Activated CD4-positive, CD25-positive, alpha-beta regulatory T cell treated with anti-CD3 and anti-CD28 coated beads, Interleukin-2, amount 50 U/mL, for 24 hours (primary cell): ENCODE data around the gene ADIG.

Experiments
- ATAC-seq, 2 donors: fragments of 150-1000 bp; cut with Tn5 transposase; one replicate each; pipeline ENCODE4 v1.10.0; 2021; ENCODE audit warnings: mild to moderate bottlenecking in 1 of 2, moderate library complexity in 1 of 2

Gene ADIG

DNA sequence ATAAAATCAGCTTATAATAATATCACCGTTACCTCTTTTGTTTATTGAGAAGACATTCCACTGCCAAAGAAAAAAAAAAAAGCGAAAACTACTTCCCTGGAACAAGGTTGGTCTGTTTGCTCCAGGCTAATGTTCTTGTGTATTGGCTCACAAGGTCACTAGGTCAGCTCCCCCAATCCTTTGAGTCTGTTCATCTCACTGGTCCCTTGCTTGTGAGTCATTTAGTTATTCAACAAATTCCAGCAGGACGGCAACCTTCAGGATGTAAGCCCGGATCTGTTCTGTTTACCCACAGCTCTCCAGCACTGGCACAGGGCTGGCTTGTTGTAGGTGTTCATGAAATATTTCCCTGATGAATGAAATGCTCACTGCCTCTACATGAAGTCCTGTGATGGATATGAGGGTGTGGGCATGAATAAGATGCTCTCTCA, 23.9 kb downstream of the ADIG start:
- ATAC-seq: no peak

DNA sequence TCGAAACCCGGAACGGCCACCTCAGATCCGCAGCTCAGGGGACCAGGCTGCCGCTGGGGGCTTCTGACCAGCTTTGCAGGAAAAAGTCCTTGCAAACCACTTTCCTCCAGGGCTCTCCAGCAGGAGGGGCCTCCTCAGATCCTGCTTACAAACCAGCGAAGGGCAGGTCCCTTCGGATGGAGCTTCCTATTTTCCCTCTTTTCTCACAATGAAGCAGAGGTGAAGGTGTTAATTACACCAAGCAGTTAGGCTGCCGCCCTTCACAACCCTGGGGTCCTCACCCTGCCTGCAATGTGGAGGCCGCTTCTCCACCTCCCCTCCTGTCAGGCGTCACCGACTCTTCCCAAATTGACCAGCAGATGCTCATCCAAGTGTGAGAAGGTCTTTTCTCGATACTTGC, 26.4 kb downstream of the ADIG start:
- ATAC-seq: no peak

DNA sequence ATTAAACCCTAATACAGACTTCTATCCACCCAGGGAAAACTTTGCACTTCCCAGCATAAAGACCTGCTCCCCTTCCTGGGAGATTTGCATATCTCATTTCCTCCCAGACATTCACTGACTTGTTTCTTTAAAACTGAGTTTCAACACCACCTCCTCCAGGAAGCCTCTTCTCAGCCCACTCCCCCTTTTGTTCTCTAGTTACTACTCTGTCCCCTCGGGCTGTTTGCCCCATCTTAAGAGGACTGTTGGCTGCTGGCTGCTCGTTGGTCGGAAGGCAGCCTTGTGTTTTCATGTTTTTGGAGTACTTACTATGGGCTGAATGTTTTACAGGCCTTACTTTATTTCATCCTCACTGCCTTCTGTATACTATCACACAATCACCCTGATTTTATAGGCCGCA, 27.2 kb downstream of the ADIG start:
- ATAC-seq: no peak

DNA sequence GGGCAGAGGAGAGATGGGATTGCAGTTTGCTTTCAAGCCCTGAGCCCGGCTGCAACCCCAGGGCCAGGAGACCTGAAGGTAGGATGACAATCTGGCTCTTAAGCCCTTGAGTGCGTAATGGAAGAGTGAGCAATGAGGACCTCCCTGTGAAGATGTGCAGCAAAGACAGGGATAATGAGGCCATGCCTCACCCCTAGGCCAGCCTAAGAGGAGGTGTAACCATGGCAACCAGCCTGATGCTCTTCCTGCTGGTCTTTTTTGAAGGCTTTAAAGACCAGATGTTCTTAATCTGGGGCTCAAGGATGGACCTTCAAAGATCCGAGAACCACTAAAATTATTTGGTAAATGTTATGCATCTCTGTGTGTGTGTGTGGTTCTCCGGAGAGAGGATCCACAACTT, 28.8 kb downstream of the ADIG start:
- ATAC-seq: no peak

DNA sequence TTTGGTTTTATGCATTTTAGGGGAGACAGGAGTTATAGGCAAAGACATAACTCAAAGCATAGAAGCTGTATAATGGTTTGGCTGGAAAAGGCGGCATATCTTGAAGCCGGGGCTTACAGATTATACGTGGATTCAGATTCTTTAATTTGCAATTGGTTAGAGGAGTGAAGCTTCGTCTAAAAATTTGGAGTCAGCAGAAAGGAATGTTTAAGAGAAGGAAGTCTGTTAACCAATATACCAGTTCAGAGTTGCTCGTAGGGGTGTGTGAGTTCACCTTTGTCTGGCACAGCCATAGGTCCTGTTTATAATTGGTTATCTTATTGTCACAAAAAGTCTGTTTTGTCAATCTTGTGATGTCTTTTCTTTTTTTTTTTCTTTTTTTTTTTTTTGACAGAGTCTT, 29.5 kb downstream of the ADIG start:
- no peak for ATAC-seq

DNA sequence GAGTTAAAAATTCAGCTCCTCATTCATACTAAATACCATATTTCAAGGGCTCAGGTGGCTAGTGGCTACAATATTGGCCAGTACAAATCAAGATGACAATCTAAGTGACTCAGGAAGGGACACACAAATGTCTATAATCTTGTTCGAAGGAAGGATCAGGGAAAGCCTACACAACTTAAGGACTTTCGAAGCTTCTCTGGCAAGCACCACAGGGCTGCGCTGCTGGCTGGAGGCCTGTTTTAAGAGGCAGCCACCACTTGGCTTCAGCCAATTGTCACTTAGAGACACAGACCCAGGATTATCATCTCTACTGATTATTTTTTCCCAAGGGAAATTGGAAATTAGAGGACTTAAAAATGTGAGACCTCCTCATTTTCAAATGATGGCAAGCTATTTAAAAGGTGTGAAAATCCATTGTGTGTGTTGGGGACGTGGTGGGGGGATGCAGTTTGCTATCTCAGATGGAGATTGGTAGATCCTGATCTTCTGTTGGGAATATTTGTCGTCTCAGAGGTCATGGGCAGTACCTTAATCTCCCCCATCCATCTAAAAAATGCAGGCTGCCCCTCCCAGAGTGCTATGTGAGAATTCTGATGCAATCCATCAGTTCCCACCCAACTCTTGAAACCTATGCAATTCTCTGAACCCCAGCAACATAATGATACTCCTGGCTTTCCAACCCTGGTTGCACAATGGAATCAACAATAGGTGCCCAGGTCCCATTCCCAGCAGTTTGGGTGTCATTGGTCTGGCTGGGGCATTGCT, 31.9 kb downstream of the ADIG start:
- ATAC-seq: no peak

DNA sequence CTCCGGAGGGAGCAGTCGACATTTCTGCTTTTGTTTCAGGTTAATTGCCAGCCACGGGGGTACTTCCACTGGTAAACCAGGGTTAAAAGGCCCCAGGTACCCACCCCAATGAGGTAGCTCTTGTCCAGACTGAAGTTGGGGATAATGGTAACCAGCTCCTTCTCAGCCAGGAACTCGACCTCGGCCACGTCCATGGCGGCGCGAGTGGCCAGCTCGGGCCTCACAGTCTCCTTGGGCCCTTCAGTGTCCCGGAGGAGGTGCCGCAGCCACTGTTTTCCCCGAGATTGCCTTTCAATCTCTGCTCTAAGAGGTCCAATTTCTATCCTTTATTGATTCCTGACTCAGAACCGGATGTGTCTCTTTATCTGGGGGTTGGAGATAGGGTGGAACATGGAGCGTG, 34.3 kb downstream of the ADIG start:
- ATAC-seq: no peak

DNA sequence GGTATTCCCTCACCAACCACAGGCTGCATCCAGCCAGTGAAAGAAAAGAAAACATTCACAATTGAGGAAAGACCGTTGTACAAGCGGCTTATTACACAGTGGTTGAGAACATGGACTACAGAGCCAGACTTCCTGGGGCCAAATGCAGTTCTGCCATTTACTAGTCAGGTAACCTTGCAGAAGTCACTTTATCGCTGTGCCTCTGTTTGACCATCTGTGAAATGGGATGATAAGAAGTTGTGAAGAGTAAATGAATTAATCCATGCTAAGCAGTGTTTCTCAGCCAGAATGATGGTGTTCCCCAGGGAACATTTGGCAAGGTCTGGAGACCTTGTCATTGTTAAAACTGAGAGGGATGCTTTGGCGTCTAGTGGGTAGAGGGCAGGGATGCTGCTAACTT, 35.5 kb downstream of the ADIG start:
- ATAC-seq: no peak

DNA sequence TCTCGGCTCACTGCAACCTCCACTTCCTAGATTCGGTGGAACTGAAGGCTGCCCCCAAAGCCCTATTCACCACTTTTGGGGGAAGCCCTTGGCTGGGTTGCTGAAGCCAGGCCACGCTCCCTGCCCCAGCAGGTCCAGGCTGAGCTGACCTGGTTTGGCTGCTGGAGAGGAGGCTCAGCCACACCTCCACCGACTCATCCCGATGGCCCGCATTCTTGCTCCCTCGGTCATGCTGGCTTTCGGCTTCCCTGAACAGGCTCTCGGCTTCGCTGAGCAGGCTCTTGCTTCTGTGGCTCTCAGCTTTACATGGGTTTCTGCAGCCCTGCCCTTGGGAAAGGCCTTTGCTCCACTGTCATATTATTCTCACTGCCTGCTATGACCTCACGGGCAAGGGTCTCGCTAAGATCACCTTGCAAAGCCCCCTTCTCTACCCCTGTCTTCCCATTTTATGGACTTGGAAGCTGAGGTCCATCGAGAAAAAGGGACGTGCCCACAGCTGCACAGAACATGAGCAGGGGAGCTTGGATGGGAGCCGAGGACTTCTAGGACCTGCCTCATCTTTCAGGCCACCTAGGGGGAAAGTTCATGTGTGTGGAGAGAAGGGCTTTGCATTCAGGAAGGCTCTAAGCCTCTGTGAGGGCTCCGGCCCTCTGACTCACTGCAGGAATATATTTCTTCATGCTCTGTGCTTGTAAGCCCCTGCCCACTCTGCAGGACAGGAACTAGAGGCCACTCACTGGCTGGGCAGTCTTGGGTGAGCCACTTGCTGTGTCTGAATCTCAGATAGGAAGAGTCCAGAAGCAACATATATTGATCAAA, 36.2 kb downstream of the ADIG start:
- no peak for ATAC-seq

DNA sequence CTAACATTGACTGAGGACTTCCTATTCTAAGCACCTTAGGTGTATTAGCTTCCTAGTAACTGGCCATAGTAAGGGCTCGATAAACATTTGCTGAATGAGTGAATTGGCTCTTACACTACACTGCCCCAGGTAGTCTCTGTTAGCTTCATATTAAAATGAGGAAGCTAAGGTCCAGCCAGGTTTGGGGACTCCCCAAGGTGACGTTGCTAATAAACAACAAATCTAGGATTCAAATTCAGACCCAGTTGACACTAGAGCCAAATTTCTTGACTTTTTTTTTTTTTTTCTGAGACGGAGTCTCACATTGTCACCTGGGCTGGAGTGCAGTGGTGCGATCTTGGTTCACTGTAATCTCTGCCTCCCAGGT, 36.8 kb downstream of the ADIG start:
- no peak for ATAC-seq

DNA sequence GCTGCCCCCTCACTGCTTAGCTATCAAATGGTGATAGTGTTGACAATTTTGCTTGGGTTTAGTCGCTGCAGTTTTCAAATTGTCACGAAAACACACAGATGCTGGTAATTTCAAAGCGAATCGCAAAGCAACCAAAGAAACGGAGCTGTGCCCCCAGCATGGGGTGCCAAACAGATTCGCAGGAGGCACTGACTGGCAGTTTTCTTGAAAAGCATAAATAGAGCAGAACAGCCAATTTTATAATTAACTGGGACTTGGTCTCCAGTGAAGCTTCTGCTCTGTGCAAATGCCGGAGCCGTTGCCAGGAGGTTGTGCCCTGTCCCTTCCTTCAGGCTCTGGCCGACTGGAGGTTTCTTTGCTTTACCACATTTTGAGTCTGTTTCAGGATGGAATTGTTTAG, 39.4 kb downstream of the ADIG start:
- no peak for ATAC-seq

DNA sequence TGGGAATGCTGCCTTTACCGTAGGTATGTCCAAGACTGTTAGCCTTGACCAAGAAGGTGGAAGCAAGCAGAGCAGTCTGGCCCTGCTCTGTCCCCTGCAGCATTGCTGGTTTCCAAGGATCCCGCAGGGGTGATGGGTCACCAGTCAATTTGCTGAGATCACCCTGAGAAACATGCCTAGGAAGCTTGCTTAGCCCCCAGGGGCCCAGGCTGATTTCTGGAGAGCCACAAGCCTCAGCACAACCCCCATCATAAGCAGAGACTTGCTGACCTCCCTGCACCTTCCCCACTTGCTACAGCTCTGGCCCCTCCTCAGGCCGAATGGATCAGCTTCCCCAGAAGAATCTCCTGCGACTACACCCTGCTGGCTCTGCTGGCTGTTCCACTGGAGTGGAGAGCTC, 42.1 kb downstream of the ADIG start:
- ATAC-seq: no peak

DNA sequence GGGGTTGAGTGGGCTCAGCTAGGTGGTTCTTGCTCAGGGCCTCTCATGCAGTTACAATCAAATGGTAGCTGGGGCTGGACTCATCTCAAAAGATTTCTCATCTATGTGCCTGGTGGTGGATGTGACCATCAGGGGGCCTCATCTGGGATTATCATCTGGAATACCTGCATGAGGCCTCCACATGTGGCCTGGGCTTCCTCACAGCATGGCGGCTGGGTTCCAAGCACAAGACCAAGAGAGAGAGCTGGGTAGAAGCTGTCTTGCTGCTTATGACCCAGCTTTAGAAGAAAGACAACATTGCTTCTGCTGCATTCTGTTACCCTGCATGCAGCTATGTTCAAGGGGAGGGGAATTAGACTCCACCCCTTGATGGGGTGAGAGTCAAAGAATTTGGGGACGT, 43.1 kb downstream of the ADIG start:
- ATAC-seq: no peak

DNA sequence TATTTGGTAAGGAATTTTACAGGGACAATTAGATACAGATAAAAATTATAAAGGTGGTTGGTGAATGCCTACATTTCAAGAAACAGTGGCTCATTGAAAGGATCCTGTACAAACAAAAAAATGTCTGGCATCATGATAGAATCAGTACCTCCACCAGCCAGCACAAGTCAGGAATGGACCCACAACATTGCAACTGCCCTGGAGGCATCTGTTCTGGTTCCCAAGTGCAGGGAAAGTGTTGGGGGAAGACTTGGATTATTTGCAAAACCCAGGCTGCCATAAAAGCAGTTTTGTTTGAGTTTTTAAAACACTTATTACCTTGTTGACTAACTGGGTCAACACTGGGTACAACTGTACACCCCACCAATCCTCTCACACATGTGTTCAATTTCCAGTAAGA, 44.9 kb downstream of the ADIG start:
- ATAC-seq: no peak

DNA sequence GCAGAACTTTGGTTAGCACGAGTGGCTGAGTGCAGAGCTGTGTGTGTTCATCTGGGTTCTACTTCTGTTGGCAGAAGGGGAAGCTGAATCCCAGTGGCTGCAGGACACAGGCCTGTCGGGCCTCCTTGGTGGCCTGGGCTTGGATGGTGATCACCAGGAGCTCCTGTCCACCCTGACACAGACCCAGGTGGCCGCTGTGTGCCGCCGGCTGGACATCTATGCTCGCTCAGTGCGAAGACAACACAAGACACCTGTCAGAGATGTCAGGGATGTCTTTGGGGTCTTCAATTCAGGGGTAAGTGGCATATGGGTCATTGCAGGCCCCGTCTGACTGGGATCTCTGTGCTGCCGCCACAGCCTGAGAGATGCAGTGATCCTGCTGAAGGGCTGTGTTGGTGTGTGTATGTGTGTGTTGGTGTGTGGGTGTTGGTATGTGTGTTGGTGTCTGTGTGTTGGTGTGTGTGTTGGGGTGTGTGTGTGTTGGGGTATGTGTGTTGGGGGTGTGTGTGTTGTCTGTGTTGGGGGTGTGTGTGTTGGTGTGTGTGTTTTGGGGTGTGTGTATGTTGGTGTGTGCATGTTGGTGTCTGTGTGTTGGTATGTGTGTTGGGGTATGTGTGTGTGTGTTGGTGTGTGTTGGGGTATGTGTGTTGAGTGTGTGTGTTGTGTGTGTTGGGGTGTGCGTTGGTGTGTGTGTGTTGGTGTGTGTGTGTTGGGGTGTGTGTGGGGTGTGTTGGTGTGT, 46.1 kb downstream of the ADIG start:
- no peak for ATAC-seq

DNA sequence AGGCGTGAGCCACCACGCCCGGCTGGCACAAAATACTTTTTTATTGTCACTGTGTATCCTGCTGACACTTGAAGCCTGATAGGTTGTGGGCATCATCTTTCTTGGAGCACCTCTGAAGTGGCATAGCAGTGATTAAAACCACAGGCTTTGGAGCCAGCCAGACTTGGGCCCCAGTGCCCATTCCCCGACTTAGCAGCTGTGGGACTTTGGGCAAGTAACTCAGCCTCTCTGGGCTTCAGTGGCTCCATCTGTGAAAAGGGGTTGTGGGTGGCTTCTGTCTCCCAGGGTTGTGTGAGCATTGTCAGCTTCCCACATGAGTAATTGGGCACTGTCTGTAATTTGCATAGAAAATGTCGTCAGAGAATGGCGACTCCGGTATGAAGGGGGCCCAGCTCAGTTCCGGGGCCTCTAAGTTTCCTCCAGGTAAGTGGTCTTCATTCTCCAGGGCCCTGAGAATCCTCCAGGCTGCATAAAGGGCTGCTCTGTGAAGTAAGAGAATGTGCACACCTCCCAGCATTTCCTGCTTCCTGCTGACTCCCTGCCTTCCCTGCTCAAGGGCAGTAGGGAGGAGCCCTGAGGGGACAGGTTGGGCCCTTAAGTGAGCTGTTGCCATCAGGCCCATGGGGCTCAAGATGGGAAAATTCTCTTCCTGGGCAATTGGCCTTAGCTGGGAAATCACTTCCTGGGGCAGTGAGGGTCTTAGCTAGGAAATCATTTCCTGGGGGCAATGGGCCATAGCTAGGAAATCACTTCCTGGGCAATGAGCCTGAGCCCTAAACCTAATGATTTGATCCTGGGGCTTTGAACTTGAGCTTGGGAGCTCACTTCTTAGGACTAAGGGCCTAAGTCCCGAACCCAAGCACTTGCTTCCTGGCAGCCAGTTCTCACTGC, 47.8 kb downstream of the ADIG start:
- ATAC-seq: no peak

DNA sequence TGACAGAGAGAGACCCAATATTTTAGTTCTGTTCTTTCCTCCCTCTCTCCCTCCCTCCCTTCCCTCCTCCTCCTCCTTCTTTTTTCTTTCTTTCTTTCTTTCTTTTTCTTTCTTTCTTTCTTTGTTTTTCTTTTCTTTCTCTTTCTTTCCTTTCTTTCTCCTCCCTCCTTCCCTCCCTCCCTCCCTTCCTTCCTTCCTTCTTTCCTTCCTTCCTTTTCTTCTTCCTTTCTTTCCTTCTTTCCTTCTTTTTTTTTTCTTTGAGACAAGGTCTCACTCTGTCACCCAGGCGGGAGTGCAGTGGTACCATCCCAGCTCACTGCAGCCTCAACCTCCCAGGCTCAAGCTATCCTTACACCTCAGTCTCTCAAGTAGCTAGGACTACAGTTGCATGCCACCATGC, 49.0 kb downstream of the ADIG start:
- no peak for ATAC-seq

DNA sequence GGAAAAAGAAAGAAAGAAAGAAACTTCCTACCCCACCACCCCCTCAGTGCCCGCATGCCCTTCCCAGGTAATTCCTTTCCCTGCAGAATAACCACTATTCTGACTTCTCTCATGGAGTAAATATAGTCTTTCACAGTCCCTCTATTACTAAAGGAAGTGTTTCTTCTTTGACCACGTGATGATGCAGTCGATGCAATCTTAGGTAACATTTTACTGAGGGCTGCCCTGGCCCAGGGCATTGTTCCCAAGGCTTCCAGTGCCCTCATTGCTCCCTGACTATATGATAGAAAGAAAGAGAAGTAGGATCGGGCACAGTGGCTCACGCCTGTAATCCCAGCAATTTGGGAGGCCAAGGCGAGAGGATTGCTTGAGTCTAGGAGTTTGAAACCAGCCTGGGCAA, 49.7 kb downstream of the ADIG start:
- no peak for ATAC-seq

DNA sequence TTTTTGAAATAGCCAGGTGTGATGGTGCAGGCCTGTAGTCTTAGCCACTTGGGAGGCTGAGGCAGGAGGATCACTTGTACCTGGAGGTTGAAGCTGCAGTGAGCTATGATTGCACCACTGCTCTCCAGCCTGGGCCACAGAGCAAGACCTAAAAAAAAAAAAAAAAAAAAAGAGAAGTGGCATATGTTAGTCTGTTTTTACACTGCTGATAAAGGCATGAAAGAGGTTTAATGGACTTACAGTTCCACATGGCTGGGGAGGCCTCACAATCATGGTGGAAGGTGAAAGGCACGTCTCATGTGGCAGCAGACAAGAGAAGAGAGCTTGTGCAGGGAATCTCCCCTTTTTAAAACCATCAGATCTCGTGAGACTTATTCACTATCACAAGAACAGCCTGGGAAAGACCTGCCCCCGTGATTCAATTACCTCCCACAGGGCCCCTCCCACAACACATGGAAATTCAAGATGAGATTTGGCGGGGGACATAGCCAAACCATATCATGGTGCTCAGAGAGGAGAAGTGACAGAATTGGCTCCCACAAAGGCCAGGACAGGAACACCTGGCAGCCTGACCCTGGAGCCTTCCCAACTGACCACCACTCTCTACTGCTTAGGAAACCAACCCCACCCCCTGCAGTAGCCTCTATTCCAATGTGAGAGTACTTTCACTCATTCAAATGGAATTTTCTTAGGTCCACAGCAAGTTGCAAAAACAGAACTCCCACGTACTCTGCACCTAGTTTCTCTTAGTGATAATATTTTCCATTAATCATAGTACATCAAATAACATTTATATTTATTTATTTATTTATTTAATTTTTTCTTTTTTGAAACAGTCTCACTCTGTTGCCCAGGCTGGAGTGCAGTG, 50.4 kb downstream of the ADIG start:
- no peak for ATAC-seq

DNA sequence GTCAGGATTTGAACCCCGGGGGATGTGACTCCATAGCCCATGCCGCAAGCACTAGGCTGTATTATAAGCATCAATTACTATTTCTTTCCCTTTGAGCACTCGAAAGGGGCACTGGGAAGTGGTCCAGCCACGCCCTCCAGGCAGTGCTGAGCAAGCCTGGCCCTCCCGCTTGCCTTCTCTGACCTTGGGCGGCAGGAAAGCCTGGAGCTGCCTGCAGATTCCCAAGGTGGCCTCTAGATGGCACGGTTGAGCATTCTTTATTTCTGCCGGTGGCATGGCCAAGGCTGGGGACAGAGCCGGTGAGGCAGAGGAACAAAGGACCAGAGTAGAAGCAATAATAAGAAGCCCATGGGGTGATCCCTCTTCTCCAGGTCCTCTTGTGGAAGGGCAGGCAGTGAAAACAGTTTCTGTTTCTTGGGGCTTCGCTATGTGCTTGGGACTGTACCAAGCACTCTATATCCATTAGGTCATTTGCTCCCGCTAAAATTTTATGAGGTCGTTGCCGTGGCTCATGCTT, 52.6 kb downstream of the ADIG start:
- peak; percentile 61 to 65 for ATAC-seq

DNA sequence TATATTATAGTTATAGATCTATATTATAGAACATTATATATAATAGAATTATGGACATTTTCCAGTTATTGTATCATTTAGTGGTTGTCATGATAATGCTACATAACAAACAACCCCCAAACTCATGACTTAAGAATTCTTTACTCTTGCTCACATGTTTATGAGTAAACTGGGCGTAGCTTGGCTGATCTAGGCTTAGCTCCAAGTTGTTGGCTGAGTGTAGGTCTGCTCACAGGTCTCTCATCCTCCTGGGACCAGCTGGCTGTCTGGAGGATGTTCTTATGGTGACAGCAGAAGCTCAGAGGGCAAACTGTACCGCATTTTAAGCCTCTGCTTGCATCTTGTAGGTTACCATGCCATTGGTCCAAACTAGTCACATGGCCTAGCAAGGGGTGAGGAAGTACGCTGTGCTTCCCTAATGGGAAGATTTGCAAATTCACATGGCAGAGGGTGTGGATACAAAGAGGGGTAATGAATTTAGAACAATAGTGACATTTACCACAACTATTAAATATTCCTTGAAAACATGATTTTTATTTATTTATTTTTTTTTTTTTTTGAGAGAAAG, 54.8 kb downstream of the ADIG start:
- no peak for ATAC-seq
